ENCODE results near the gene PDE4D.

PDE4D gene

DNA sequence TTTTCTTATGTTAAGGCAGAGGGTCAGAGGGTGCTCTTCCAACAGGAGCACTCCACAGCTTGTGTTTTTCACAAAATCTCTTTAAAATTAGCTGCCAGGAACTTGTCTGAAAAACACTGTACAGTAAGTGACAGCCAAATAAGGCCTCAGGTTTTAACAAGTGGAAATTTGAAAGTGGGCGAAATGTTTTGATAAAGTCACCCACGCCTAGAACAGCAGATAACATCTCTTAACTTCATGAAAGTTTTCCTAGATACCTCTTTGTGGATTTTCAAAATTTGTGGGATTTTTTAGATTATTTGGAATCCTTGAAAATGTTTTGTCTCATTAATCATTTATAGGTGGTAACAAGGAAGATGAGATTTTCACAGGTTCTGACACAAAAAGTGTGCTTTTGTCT lies 121.3 kb downstream of the PDE4D start:
- no peak overlapping the region for H3K4me3 ChIP-seq (ENCODE audit: low read length)
- TF ChIP-seq, protein P1, sequence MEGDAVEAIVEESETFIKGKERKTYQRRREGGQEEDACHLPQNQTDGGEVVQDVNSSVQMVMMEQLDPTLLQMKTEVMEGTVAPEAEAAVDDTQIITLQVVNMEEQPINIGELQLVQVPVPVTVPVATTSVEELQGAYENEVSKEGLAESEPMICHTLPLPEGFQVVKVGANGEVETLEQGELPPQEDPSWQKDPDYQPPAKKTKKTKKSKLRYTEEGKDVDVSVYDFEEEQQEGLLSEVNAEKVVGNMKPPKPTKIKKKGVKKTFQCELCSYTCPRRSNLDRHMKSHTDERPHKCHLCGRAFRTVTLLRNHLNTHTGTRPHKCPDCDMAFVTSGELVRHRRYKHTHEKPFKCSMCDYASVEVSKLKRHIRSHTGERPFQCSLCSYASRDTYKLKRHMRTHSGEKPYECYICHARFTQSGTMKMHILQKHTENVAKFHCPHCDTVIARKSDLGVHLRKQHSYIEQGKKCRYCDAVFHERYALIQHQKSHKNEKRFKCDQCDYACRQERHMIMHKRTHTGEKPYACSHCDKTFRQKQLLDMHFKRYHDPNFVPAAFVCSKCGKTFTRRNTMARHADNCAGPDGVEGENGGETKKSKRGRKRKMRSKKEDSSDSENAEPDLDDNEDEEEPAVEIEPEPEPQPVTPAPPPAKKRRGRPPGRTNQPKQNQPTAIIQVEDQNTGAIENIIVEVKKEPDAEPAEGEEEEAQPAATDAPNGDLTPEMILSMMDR (conservative IDR thresholded peaks at IDR 0.05; ENCODE audit: low read length): no peak
- DNase-seq (ENCODE audit: low read depth): no peak

DNA sequence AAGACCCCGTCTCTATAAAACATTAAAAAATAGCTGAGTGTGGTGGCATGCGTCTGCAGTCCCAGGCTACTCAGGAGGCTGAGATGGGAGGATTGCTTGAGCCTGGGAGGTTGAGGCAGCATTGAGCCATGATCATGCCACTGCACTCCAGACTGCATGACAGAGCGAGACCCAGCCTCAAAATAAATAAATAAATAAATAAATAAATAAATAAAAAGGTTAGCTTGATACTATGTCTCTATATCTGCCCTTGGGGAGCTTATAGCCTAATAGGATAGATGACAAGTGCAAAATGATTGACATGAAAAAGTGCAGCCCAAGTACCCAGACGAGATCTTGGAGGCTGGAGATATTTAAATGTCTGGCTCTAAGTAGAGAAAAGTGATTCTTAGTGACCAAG lies 122.6 kb downstream of the PDE4D start:
- TF ChIP-seq, protein P1 (conservative IDR thresholded peaks at IDR 0.05; ENCODE audit: low read length): no peak
- DNase-seq (ENCODE audit: low read depth): no peak
- H3K4me3 ChIP-seq (ENCODE audit: low read length): no peak overlapping the region

DNA sequence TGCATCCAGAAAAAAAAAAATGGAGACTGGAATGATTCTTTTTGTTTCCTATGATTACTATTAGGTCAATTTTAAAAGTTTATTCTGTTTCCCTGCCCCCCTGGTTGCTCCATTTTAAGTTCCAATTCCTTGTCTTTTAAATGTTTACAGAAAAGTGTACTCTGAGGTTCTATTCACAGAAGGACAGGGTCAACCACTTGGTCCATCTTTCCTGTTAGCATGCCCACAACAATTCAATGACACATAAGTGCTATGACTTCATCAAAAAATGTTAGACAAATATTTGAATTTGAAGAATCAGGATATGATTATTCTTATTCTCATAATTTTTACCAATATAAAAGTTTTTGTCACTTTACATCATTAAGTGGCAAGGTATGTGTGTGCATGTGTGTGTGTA lies 123.7 kb downstream of the PDE4D start:
- H3K4me3 ChIP-seq (ENCODE audit: low read length): no peak overlapping the region
- DNase-seq (ENCODE audit: low read depth): no peak

DNA sequence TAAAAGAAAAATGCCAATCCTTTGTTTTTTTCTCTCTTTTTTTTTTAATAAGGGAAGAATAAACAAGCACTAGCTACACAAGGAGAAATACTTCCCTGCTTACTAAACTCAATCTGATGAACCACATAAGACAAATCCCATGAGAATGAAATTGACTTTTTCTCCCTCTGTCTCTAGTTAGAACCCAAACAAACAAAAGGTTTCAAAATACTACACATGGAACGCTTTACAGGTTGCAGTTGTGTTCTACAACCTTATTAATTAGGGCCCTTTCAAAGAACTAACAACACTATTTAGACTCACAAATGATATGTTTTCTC lies 124.5 kb downstream of the PDE4D start:
- peak overlapping the region; percentile 59 for H3K4me3 ChIP-seq (ENCODE audit: low read length)
- DNase-seq (ENCODE audit: low read depth): peak; percentile 56
- TF ChIP-seq, protein P1 (conservative IDR thresholded peaks at IDR 0.05; ENCODE audit: low read length): no peak

More for the DNA sequence above, 123.7 kb downstream of the PDE4D start:
- TF ChIP-seq, protein P1 (conservative IDR thresholded peaks at IDR 0.05; ENCODE audit: low read length): no peak

DNA sequence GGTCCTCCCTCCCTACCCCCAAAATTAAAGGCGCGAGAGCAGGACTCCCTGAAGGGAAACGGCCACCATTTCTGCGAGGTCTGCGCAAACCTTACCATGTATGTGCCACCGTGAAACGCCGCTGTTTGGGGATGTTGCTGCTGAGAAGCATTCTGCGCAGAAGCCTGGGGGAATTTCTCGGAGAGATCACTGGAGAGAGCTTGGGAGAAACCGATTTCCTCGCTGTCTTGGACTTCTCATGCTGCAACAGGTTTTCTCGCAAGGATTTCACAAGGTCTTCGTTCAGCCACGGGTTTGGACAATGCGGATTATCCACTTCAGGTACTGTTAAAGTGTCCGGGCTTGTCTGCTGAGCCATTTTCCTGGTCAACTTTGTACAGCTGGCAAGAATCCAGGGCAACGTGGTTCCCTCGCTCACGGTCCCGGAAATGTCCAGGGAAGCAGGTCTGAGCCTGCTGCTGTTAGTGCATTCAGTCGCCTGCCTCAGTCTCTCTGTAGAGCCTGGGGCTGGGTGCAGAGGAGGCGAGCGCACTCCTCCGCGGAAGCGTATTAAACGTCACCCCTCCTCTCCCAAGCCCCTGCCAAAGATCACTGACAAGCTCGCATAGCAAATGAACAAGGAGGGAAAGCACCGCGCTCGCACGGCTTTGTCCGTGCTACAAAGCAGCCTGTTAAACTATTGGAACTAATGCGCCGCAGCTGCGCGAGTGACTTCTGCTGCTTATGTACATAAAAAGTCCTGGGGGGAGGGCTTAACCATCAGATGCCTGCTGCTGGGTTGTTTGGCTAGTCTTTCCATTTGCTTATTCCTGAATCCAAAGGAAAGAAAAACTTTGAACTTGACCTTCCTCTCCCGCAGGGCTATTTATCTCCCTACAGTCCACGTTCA lies 125.1 kb downstream of the PDE4D start:
- peak overlapping the region; percentile 59 for H3K4me3 ChIP-seq (ENCODE audit: low read length)
- DNase-seq (ENCODE audit: low read depth): peak; percentile 54

DNA sequence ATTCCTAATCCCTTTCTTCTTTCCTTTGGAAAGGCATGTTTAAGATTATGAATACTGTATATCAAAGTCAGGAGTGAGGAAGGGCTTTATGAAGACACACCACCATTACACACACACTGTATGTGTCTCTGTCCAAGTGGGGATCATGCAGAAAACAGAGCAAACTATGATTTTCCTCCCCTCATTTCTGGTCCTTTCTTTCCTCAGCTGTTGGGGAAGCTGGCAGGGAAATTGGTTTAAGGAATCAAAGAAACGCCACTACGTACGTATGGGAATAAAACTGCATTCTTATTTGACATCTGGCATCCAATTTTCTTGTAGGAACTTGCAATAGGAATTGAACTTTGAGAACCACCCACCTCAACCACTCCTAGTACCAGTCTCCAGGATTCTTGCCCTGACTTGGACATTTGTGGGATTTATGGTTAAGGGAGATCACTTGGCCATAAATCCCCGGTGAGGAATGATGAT lies 125.8 kb downstream of the PDE4D start:
- no peak for DNase-seq (ENCODE audit: low read depth)
- peak overlapping the region; percentile 59 for H3K4me3 ChIP-seq (ENCODE audit: low read length)
- TF ChIP-seq, protein P1 (conservative IDR thresholded peaks at IDR 0.05; ENCODE audit: low read length): no peak

More for the DNA sequence above, 125.1 kb downstream of the PDE4D start:
- TF ChIP-seq, protein P1 (conservative IDR thresholded peaks at IDR 0.05; ENCODE audit: low read length): no peak

DNA sequence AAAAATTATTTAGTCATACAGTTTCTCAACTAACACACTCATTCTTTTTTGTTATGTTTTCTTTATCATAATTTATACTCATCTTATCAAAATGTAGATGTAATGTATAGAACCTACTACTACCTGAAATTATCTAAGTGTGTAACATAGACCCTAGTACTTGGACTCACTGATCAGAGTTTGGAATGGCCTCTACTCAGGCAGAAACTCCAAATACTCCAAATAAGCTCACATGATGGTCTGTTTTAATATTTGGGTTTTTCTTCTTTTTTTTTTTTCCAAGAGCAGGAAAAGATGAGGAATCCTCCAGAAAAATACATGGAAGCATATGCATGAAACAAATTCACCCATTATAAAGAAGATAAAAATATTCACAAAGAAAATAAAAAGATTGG lies 126.3 kb downstream of the PDE4D start:
- H3K4me3 ChIP-seq (ENCODE audit: low read length): no peak overlapping the region
- TF ChIP-seq, protein P1 (conservative IDR thresholded peaks at IDR 0.05; ENCODE audit: low read length): no peak
- no peak for DNase-seq (ENCODE audit: low read depth)

All from AG10803 (cell line).